ENCODE data around the gene CYB561D2.

- no peak for TF ChIP-seq EZH2phosphoT487 (IDR thresholded peaks at IDR 0.05; ENCODE audit: insufficient read depth, low read depth)
- no peak for TF ChIP-seq EZH2 (IDR thresholded peaks at IDR 0.05; ENCODE audit: insufficient read depth, poor library complexity, severe bottlenecking)
These were observed 31.3 kb upstream of the CYB561D2 start for GRCh38 chr3:50319181-50319893.
